G401.6 (cell line): ENCODE measurements around the gene FPR1.

Experiments used
- FAIRE-seq: peaks from 2 replicates; lab custom pipeline; 2012; peaks lifted over from hg19 to GRCh38; lab: Jason Lieb, UNC

Gene FPR1

DNA sequence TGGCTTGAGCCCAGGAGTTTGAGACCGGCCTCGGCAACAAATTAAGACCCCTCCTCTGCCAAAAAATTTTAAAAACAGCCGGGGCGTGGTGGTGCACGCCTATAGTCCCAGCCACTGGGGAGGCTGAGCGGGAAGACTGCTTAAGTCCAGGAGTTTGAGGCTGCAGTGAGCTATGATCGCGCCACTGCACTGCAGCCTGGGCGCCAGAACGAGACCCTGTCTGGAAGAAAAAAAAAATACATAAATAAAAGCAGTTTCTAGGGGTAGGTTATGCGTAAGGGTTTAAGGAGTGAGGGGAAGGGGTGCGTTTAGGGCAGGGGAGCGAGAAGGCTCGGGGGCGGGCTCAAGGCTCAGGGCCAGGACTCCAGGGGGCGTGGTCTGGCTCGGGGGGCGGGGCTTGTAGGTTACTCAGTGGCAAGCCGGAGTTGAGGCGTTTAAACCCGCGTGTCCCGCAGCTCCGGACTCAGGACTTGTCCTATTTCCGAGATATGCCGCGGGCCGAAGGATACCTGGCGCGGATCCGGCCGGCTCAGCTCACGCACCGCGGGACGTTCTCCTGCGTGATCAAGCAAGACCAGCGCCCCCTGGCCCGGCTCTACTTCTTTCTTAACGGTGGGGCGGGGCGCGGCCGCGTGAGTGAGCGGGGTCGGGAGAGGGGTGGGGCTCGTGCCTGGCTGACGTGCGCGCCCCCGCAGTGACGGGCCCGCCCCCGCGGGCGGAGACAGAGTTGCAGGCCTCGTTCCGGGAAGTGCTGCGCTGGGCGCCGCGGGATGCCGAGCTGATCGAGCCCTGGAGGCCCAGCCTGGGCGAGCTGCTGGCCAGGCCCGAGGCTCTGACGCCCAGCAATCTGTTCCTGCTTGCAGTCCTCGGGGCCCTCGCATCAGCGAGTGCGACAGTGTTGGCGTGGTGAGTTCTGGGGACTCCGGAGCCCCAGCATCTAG, 47.8 kb downstream of the FPR1 start:
- peak; percentile 27 for FAIRE-seq

DNA sequence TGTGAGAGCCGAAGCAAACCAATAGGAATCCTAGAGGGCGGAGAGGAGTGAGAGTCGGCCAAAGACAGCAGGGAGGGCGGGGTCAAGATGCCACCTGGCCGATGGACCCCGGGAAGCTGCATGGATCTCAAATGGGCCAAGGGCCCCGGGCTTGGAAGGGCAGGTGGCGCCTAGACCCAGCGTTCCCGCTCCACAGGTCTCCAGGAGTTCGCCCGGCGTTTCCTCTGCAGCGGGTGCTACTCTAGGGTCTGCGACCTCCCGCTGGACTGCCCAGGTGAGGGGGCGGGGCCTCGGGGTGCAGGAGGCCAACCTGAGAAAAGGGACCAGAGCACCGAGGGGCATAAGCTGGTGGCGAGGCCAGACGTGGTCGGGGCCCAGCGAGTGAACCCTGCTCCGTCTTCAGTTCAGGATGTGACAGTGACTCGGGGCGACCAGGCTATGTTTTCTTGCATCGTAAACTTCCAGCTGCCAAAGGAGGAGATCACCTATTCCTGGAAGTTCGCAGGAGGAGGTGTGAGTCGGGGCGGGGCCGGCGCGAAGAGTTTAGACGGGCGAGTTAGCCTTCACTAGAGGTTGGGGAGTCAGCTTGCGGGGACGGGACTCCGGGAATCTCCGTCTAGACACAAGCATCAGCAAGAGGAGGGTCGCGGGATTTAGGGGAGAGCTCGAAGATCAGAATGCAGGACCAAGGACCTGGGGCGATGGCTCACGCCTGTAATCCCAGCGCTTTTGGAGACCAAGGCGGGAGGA, 48.7 kb downstream of the FPR1 start:
- no peak for FAIRE-seq

DNA sequence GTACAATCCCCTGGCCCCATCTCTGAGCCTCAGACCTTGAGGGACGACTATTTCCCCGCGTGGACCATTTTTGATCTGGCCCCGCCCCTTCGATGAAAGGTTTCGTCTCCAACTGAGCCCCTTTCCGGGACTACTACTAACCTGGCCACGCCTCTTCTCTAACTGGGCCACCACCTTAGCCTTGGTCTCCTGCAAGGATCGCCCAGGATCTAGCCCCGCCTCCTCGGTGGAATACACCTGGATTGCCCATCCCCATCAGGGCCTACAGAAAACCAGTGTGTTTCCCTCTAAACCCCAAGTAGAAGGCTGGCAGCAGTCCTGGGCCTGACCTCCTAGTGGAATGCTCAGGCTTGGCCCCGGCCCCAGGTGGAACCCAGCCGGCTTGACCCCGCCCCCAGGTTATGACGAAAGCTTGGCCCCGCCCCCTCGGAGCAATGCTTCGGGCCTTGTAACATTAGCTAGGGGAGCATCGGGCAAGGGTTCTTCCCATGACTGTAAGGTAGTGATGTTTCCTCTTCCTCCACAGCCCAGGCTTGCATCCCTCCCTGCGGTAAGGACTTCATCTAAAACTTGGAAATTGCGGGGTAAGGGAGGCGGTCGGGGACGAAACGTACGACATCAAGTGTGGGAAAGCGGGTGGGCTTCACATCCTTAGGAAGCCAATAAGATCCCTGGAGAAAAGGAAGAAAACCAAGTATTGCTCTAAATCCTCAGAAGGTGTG, 49.4 kb downstream of the FPR1 start:
- no peak for FAIRE-seq

DNA sequence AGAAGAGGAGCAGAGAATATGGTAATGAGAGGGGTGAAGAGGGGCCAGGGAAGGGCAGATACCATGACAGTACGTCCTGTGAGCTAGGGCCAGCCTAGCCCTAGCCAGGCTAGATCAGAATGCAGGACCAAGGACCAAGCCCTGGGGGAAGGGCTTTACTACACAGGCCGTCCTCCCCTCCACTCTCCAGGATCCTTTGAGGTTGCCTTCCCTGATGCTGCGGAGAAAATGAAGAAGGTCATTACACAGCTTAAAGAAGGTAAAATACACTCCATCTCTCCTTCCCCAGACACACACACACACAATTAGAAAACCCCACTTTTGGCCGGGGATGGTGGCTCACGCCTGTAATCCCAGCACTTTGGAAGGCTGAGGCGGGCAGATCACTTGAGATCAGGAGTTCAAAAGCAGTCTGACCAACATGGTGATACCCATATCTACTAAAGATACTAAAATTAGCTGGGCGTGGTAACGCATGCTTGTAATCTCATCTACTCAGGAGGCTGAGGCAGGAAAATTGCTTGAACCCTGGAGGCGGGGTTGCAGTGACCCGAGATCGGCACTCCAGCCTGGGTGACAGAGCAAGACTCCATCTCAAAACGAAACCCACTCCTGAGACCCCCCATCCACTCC, 50.1 kb downstream of the FPR1 start:
- no peak for FAIRE-seq

DNA sequence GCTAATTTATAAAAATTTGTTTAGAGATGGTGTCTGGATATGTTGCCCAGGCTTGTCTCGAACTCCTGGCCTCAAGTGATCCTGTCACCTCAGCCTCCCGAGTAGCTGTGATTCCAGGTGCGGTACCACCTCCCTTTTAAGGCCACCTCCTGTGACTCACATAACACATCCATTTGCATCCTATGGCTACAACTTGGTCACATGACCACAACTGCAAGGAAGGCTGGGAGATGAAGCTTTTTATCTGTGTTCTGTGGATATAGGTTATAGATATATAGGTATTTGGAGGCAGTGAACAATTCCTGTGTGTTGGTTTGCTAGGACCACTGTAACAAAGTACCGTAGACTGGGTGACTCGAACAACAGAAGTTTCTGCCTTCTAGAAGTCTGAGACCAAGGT, 52.5 kb downstream of the FPR1 start:
- FAIRE-seq: no peak

DNA sequence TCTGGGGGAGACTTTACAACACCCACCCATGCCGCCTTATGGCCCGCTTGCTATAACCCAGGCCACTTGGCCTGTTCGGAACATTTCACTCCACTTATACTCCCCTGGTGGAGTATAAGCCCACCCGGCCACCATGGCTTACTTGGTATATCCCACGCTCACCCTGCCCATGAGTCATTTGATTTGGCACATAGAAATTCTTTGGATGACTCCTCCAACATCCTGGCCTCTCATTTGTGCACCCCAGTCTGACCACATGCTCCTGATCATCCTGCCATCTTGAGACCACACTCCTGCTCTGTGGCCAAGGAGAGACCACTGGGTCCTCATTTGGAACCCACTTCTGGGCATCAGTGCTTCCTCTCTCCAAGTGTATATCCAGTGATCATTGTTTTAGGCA, 53.4 kb downstream of the FPR1 start:
- no peak for FAIRE-seq

DNA sequence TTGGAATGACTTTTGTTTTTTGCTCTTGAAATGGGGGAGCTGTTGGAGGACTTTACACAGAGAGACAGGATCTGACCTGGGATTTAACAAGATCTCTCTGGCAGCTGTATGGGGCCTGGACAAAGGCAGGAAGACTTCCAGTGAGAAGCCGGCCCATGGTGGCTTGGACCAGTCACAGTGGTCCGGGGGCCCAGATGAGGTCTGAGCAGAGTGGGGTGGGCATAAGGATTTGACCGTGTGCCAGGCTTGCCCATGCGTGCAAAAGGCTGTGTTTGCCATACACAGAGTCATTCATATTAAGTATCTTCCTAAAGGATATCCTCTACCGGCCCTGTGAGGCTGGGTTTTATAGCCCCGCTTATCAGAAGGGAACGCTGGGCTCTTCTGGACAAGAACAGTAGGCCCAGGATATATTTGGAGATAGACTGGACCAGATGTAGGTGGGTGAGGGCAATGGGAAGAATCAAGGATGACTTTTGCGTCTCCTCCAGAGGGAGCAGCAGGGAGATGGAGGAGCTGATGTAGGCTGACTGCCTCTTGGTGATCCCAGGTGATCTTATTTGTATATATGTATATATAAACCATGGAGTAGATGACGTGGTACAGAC, 54.4 kb downstream of the FPR1 start:
- FAIRE-seq: no peak

DNA sequence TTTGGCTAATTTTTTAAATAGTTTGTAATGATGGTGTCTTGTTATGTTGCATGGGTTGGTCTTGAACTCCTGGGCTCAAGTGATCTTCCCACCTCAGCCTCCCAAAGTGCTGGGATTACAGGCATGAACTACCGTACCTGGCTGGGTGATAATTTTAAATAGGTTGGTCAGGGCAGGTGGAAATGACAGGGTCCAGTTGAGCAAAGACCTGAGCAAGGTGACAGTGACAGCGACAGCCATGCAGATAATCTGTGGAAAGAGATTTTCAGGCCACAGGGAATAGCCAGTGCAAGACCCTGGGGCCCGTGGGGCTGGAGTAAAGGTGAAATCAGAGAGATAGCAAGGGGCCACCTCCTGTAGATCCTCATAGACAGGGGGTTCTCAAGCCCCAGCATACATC, 55.1 kb downstream of the FPR1 start:
- no peak for FAIRE-seq
